HepG2 (cell line): Measurements from ENCODE around the gene CIROP. TPM values are rescaled to one million over a fixed set of nuclear protein-coding genes. Genes with fewer than 3 reads are reported as not detected.
A peak's percentile ranks its signal among the peaks of the same experiment; 100 is the strongest.

Experiments
- CENPBD1 ChIP-seq: sonication (generic); formaldehyde crosslinking; IDR thresholded peaks from 2 replicates; pipeline ENCODE4 v1.8.0; 2022; ENCODE audit warnings: missing genetic modification reagents, low read depth, mild to moderate bottlenecking, borderline replicate concordance
- GPN1 ChIP-seq: sonication (generic); formaldehyde crosslinking; IDR thresholded peaks from 2 replicates; pipeline ENCODE4 v1.5.1; 2020; ENCODE audit warnings: missing genetic modification reagents, borderline replicate concordance
- MBNL3 ChIP-seq: fragments of 250-450 bp; sonication (Bioruptor Pico); conservative IDR thresholded peaks from 2 replicates; pipeline ENCODE4 v1.8.0; 2022; ENCODE audit warnings: mild to moderate bottlenecking, inconsistent platforms
- MLLT10 ChIP-seq: sonication (generic); formaldehyde crosslinking; IDR thresholded peaks from 2 replicates; pipeline ENCODE4 v1.4.0; 2020; ENCODE audit warnings: missing genetic modification reagents
- NBN ChIP-seq: fragments of 450-650 bp; conservative IDR thresholded peaks from 2 replicates; pipeline ENCODE4 v1.6.1; 2017
- SOX6 ChIP-seq, 2 experiments: fragments of 450-650 bp in 1 of 2; sonication (generic) in 1 of 2; formaldehyde crosslinking in 1 of 2; IDR thresholded peaks; 2 replicates each; pipeline versions ENCODE4 v1.4.0 to v1.6.1; 2017 to 2020; ENCODE audit warnings: antibody characterized with exemption in 1 of 2, mild to moderate bottlenecking in 1 of 2, missing genetic modification reagents in 1 of 2
- TARDBP ChIP-seq: sonication (generic); formaldehyde crosslinking; IDR thresholded peaks from 2 replicates; pipeline ENCODE4 v1.8.0; 2022; ENCODE audit warnings: mild to moderate bottlenecking, missing genetic modification reagents
- TRIM24 ChIP-seq: sonication (generic); formaldehyde crosslinking; IDR thresholded peaks from 2 replicates; pipeline ENCODE4 v1.8.0; 2022; ENCODE audit warnings: mild to moderate bottlenecking, missing genetic modification reagents
- USF2 ChIP-seq, 2 experiments: sonication (generic) in 1 of 2; formaldehyde crosslinking in 1 of 2; IDR thresholded peaks; 2 replicates each; pipeline versions ENCODE4 v1.5.1 to v1.6.1; 2011 to 2020; ENCODE audit warnings: borderline replicate concordance in 1 of 2, low read depth in 1 of 2, low read length in 1 of 2, mild to moderate bottlenecking in 1 of 2, missing genetic modification reagents in 1 of 2, moderate library complexity in 1 of 2
- ZMAT5 ChIP-seq: sonication (generic); formaldehyde crosslinking; IDR thresholded peaks from 2 replicates; pipeline ENCODE4 v1.5.0; 2020; ENCODE audit warnings: mild to moderate bottlenecking, low read depth, missing genetic modification reagents, borderline replicate concordance
- ZNF142 ChIP-seq: sonication (generic); formaldehyde crosslinking; IDR thresholded peaks from 2 replicates; pipeline ENCODE4 v1.4.0; 2020; ENCODE audit warnings: missing genetic modification reagents
- ZNF234 ChIP-seq: sonication (generic); formaldehyde crosslinking; conservative IDR thresholded peaks from 2 replicates; pipeline ENCODE4 v1.5.1; 2020; ENCODE audit warnings: mild to moderate bottlenecking, missing genetic modification reagents
- ZNF253 ChIP-seq: sonication (generic); formaldehyde crosslinking; IDR thresholded peaks from 2 replicates; pipeline ENCODE4 v1.8.0; 2022; ENCODE audit warnings: mild to moderate bottlenecking, missing genetic modification reagents, borderline replicate concordance
- ZNF296 ChIP-seq: sonication (generic); formaldehyde crosslinking; conservative IDR thresholded peaks from 2 replicates; pipeline ENCODE4 v1.5.0; 2020; ENCODE audit warnings: mild to moderate bottlenecking, missing genetic modification reagents
- ZNF333 ChIP-seq: sonication (generic); formaldehyde crosslinking; IDR thresholded peaks from 2 replicates; pipeline ENCODE4 v1.4.0; 2020; ENCODE audit warnings: mild to moderate bottlenecking, missing genetic modification reagents, borderline replicate concordance
- ZNF672 ChIP-seq: sonication (generic); formaldehyde crosslinking; IDR thresholded peaks from 2 replicates; pipeline ENCODE4 v1.8.1; 2022; ENCODE audit warnings: missing genetic modification reagents
- ZNF773 ChIP-seq: sonication (generic); formaldehyde crosslinking; IDR thresholded peaks from 2 replicates; pipeline ENCODE4 v1.4.0; 2020; ENCODE audit warnings: missing genetic modification reagents, borderline replicate concordance
- polyA plus RNA-seq, 8 experiments: library from polyadenylated mRNA; depleted of rRNA in 3 of 8; stranded (reverse) in 7 of 8; unstranded in 1 of 8; fragments of >200 nt; fragmentation: Illumina TruSeq in 4 of 8; extraction: Trizol in 4 of 8; gene quantifications; 2 replicates each; pipeline versions ENCODE4 v1.2.1 to v1.2.3, GENCODE V29; 2011 to 2016; ENCODE audit warnings: low read depth in 4 of 8, missing spikeins in 1 of 8, mixed read lengths in 1 of 8; ENCODE audit not compliant: insufficient read depth in 1 of 8
- total RNA-seq, 5 experiments: library from RNA; depleted of rRNA; stranded (reverse); fragments of >200 nt; fragmentation: Illumina TruSeq; extraction: Trizol; gene quantifications; 2 replicates each; pipeline ENCODE4 v1.2.3, GENCODE V29; 2016; ENCODE audit warnings: low read depth in 1 of 5

The CIROP gene
- total and polyA plus RNA-seq, 2 of the 13 experiments (the other 11 are each of a cell fraction or from before 2014, with no cell fraction given): 0.07 TPM; not detected in 1

GRCh38 chr14:23095196-23096108 lies 9.3 kb downstream of the CIROP start, which contains the start of gene C14orf119 (continued):
- TF ChIP-seq ZMAT5 (CRISPR knock-in tag): no peak
- peak; percentile 93; the same call in 1 of the 2 replicates for TF ChIP-seq ZNF773 (CRISPR knock-in tag)
- TF ChIP-seq SOX6 (IDR thresholded peaks at IDR 0.05): no peak
- TF ChIP-seq SOX6 (CRISPR knock-in tag; IDR thresholded peaks at IDR 0.05): no peak
- TF ChIP-seq TARDBP (CRISPR knock-in tag): peak; percentile 53; the same call in 1 of the 2 replicates
- TF ChIP-seq TRIM24 (CRISPR knock-in tag): no peak
- no peak for TF ChIP-seq ZNF296
- no peak for TF ChIP-seq MBNL3 (CRISPR knock-in tag)
- peak; percentile 29; the same call in 1 of the 2 replicates for TF ChIP-seq CENPBD1 (CRISPR knock-in tag)
- 0 out of 2 replicates have a peak, but pooled peaks have one; percentile 64 for TF ChIP-seq MLLT10
- no peak for TF ChIP-seq ZNF253 (CRISPR knock-in tag)
- peak; percentile 43 for TF ChIP-seq ZNF333 (CRISPR knock-in tag)
- no peak for TF ChIP-seq ZNF234 (CRISPR knock-in tag)
- TF ChIP-seq USF2 (IDR thresholded peaks at IDR 0.05; ENCODE audit: low read depth, low read length): no peak
- TF ChIP-seq USF2 (CRISPR knock-in tag; IDR thresholded peaks at IDR 0.05; ENCODE audit: borderline replicate concordance): peak; percentile 35; the same call in 1 of the 2 replicates
- TF ChIP-seq ZNF142 (CRISPR knock-in tag): no peak; the same call in 1 of the 2 replicates
- TF ChIP-seq NBN: no peak
- TF ChIP-seq ZNF672 (CRISPR knock-in tag): no peak
- no peak; the same call in 1 of the 2 replicates for TF ChIP-seq GPN1 (CRISPR knock-in tag)
